Activated CD4-positive, alpha-beta T cell treated with anti-CD3 and anti-CD28 coated beads, Interleukin-2, amount 50 U/mL, for 1 hour (primary cell): ENCODE data around the gene B3GAT1.
"Not testable (repeated sequence)": the region's sequence is repeated elsewhere in the genome, so short reads cannot be mapped to it uniquely, and the experiment has no call there.

Experiments used
- DNase-seq: peaks from one replicate; pipeline ENCODE4 v3.0.0-alpha.2; 2020

Gene B3GAT1

DNA sequence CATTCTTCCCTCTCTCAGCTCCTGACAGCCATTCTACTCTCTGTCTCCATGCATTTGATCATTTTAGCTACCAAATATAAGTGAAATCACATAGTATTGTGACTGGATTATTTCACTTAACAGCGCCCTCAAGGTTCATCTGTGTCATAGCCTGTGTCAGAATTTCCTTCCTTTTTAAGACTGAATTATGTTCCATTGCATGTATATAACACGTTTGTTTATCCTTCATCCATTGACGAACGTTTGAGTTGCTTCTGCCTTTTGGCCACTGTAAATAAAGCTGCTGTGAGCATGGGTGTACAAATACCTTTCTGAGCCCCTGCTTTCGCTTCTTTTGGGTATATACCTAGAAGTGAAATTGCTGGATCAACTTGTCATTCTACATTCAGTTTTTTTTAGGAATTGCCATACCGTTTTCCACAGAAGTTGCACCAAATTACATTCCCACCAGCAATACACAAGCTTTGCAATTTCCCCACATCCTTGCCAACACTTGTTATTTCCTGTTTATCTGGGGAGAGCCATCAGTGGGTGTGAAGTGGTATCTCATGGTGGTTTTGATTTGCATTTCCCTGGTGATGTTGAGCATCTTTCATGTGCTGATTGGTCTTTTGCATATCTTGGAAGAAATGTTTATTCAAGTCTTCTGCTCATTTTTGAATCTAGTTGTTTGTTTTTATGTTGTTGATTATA, 62.8 kb downstream of the B3GAT1 start:
- no peak for DNase-seq

GRCh38 chr11:134347441-134347840, 64.6 kb downstream of the B3GAT1 start:
- DNase-seq, result no peak

- no peak for DNase-seq
These were observed 65.1 kb downstream of the B3GAT1 start for GRCh38 chr11:134346976-134347350.

- no peak for DNase-seq
These were observed 65.7 kb downstream of the B3GAT1 start for GRCh38 chr11:134346101-134346975.

DNA sequence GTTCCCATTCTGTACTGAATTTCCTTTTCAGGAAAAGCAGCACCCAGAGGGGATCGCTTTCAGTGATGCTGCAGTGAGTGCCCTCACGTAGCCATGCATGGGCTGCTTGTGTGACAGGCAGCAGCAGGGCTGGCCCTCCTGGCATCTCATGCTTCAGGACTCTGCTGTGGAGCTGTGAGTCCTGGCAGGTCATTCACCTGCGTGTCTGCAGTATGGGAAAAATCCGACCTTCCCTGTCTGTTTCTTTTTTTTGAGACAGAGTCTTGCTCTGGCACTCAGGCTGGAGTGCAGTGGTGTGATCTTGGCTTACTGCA, 66.8 kb downstream of the B3GAT1 start:
- no peak for DNase-seq

DNA sequence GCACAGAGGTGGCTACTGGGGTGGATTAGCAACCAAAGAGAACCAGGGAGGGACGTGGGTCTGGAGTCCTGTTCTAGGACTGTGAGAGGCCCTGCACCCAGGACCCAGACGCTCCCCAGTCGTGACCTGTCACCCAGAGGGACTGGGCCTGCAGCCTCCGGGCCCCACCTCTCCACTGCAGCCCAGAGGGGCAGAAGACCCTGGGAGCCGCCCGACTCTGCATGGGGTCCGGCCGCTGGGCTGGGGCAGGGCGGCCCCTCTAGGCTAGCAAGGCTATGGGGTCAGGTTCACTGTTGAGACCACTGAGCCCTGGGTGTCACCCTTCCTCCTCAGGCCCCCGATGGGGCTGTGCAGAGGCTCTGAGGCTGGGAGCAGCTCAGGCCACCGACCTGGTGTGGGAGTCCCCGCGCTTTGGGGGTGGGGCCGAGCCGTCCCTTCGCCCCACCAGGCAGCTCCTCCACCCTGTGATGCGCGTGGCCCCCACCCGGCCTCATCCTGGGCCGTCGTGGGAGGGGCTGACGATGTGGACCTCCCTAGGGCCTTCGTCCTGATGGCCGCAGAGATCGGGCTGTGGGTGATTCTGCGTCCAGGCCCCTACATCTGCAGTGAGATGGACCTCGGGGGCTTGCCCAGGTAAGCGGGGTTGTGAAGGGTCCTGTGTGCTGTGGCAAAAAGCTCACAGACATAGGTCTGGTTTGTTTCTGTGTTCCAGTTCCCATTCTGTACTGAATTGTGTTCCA, 67.4 kb downstream of the B3GAT1 start:
- not testable (repeated sequence) for DNase-seq

DNA sequence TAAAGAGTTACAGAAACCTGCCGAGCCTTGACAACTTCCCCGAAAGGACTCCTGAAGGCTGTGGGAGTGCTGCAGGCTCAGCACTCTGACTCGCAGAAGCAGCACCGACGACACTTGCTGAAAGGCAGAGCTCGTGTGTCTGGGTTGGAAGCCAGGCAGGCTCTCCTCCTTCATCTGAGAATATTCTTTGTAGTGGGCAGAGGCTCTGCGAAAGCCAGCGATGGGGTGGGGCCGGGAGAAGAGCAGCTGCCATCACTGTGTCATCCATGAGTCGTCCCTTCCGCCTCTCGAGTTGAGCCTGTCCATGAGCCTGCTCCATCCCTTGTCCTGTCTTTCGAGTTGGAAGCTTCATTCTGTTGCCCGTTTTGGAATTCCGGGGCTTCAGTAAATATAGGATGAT, 68.4 kb downstream of the B3GAT1 start:
- no peak for DNase-seq

GRCh38 chr11:134342572-134343340, 69.3 kb downstream of the B3GAT1 start:
- DNase-seq, result no peak

DNA sequence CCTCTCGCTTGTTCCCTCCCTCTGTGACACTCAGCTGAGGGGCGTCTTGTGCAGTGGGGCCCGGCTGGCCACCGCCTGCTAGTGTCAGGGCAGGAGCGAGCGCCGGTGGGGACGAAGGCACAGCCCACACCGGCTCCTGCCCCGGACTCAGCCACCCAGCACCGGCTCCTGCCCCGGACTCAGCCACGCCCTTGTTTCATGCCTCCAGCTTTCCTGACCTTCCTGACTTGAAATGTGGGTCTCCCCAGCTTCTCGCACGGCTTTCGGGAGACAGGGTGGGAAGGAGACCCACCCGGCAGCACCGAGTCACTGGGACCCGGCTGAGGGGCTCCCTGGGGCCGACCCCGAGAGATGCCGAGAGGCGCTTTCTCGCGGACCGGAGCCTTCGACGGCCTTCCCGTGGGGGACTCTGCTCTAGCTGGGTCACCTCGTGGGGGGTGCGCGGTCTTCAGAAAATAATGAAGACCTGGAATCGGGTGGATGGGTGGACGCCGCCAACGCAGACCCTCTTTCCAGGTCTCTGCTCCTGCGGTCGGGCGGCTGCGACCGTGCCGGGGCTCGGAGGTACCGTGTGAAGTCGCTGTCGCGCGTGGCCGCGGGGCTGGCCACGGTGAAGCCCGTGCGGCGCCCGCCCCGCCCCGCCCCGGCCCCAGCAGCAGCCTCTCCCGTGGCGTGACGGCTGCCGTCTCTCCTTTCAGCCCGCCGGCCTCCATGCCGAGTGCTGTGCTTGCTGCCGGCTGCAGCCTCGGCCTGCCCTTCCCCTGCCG, 70.1 kb downstream of the B3GAT1 start:
- DNase-seq, result no peak

GRCh38 chr11:134340354-134340964, 71.6 kb downstream of the B3GAT1 start:
- DNase-seq, result no peak

- DNase-seq, result no peak
These were observed 72.3 kb downstream of the B3GAT1 start for GRCh38 chr11:134339756-134340155.

DNA sequence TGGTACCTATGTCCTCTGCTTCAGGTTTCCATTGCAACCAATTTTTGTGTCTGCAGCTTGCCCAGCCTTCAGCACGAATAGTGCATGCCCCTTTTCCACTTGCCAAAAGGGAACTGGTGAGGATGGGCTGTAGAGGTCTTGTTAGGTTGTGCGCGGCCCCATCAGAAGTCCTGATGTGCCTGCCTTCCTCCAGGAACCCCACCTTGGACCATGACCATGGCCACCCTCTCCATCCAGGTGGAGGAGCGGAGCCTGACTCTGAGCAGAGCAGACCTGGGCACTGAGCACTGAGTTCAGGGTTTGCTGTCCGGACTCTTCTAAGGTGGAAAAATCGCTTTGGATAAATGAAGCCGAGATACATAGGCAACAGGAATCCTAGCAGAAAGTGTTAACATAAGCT, 73.4 kb downstream of the B3GAT1 start:
- DNase-seq, result no peak

GRCh38 chr11:134338068-134338467, 74.0 kb downstream of the B3GAT1 start:
- DNase-seq, result no peak

GRCh38 chr11:134337051-134337450, 75.0 kb downstream of the B3GAT1 start:
- DNase-seq, result no peak

DNA sequence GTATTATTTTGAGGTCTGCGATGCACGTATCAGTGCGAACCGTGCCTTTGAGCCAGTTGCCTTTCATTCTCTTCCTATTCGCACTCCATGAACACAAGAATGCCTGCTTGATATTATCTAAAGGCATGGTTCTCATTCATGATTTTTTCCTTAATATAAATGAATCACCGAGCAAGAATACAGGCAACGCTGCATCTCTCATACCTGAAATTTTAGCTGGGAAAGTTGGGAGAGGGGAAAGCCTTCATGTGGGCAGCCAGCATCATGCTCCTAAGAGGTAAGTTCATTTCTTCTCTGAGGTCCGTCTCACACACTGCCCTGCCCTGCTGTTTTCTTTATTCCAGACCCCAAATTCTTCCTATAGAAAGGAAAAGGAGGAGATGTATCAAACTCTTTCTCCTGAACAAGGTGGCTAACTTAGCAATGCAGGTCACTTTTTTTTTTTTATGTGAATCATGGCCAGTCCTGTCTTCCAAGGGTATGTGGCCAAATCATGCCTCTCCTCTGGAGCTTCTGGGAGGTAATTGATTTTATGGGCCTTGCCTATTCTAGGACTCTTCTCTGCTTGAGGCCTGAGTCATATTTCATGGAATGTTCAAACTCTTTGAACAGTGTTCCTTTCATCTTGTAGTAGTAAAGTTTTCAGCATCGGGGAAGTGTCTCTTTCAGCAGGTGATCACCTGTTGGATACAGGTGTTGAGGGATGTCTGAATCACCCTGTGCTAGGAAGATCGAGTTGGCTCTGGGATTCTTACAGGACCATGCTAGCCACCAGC, 77.1 kb downstream of the B3GAT1 start:
- no peak for DNase-seq

DNA sequence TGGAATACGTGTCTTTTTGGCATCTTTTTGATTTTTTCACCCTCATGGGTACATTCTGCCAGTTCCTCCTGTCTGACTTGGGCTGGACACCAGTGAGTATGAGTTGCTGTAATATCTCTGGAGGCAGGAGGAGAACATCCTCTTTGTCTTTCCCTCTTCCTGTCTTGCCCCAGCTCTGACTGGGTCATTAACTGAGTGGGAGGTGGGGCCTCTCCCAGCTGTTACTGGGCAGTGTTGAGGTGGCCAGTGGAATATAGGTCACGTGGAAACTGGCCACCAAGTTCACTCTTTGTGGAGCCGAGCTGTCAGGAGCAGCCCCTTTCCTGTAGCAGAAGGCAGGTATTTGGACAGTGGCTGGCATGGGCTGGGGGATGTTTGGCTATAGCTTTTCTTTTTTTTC, 78.1 kb downstream of the B3GAT1 start:
- DNase-seq, result no peak

DNA sequence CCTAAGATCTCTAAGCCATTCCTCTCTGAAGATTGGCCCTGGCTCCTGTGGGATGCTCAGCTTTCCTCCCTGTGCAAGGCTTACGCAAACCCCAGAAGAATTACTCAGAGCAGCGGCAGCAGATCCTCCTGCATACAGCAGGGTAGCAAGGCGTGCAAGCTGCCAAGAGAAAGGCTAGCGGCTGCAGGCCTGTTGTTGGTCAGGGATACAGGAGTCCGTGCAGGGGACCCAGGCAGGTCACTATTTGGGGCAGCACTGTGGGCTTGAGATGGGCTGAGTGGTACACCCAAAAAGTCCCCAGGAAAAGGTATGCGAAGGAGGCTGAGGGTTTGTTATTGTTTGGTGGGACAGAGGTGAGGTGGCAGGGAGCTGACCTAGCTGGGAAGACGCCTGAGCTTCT, 78.7 kb downstream of the B3GAT1 start:
- DNase-seq, result no peak

- DNase-seq, result no peak
These were observed 79.3 kb downstream of the B3GAT1 start for GRCh38 chr11:134332782-134333181.

GRCh38 chr11:134332189-134332631, 79.8 kb downstream of the B3GAT1 start:
- DNase-seq, result no peak

DNA sequence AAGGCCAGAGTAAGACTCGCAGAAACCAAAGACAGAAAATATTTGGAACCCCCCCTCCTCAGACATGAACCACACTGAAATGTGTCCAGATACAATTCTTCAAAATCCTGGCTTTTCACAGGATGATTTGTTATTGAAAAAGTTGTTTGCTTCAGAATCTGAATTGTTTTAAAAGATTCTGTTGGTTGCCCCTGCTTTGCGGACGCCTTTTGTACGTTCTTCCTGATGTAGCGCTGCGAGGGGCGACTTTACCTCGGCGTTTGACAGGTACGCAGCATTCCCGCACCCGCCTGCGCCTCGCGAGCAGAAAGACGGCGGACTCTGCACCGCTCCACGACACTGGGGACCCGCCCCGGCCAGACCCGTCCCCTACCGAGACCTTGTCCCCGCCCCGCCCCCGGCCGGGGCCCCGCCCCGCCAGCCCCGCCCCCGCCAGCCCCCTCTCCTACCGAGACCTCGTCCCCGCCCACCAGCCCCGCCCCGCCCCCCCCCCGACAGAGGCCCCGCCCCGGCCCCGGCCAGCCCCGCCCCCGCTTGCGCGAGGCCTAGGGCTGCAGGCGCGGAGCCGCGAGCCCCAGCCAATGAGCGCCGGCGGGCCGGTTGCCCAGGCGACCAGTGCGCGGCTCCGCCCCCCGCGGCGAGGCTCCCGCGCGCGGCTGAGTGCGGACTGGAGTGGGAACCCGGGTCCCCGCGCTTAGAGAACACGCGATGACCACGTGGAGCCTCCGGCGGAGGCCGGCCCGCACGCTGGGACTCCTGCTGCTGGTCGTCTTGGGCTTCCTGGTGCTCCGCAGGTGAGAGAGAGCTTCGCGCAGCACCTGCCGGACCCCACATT, 80.5 kb downstream of the B3GAT1 start, which contains the start of gene GLB1L2:
TSS of gene GLB1L2 (plus strand) at position 635 of the 835 bp plus-strand sequence. CDS start at position 709, 74 bp downstream.
- peak; percentile 73 for DNase-seq
